Ureter (tissue), 1 donor: ENCODE measurements around the gene C1orf159. TPM values are rescaled to one million over a fixed set of nuclear protein-coding genes. Genes with fewer than 3 reads are reported as not detected.
"Not testable (repeated sequence)": the region's sequence is repeated elsewhere in the genome, so short reads cannot be mapped to it uniquely, and the experiment has no call there.

Experiments used
- DNase-seq: peaks from one replicate; pipeline ENCODE4 v3.0.0-alpha.2; 2020; ENCODE audit warnings: low spot score
- total RNA-seq: library from RNA; stranded (reverse); gene quantifications from one replicate; pipeline ENCODE4 v1.2.4, GENCODE V29; 2023
- donor health status: DM: yes; HTN: yes; CAD: no.

C1orf159 gene
- total RNA-seq, 1 donor from 2014 or later: 29.8 TPM

DNA sequence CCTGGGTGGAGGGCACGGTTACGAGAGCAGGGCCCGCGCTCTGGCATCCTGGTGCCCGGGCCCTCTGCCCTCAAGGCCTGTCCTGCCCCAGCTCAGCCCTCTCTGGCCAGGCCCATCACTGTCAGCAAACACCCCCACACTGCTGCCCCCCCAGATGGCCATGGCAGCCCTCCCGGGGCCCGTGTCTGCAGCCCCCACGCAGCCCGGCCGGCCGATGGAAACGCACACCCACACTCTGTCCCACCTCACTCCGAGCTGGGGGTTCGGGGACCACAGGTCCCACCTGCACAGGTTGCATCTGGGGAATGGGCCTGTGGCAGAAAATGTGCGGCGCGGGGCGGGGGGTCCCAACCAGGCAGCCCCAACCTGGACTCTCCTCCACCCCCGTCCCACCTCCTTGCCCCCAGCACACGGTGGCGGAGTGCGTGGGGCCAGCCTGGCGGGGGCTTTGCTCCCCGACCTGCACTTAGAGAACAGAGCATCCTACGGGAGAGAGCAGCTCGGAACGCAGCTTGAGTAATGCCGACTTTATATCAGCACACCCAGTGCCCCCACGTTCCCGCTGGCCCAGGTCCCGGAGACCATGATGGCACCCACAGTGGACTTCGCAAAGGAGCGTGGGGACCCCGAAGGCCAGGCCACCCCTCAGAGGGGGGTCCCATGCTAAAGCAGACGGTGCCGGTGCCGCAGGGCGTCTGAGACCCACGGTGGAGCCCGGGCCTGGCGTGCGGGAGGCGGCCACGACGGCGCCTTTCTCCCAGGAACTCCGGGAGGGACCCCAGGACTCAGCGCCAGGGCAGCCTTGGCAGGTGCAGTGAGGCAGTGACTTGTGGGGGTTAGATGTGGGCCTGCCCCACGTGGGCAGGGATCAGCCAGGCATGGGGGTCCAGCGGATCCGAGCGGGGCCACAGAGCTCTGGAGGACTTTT, 34.3 kb downstream of the C1orf159 start:
- DNase-seq: peak; percentile 43

GRCh38 chr1:1080951-1081310, 35.0 kb downstream of the C1orf159 start:
- DNase-seq: peak; percentile 41

GRCh38 chr1:1080122-1080757, 35.6 kb downstream of the C1orf159 start:
- DNase-seq: no peak

DNA sequence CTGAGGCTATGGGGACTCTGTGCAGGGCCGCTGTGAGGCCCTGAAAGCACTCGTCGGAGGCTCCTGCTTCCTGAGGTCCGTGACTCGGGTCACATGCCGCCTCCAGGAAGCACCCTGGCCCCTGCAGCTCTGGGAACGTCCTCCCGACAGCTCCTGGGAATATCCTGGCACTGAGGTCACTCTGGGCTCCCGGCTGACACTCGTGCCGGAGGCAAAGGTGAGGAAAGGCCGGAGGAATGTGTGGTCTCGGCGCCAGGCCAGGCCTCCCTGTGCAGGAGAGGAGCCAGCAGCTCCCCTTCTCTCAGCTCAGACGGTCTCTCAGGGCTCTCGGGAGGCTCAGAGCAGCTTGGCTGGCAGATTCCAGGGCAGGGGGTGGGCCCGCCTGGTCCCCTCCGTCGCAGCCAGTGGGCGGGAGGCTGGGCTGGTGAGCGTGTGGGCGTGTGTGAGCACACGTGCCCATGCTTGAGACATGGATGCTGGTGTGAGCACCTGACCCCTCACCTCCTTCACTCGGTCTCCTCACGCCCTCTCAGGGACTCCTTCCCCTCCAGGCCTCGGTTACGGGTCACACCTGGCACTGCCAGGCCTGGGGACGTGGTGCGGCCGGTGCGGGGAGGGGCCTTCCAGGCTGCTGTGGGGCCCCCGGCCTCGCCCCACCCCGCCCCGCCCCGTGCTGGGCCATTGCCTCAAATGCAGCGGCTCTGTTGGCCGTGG, 36.3 kb downstream of the C1orf159 start:
- DNase-seq: no peak

GRCh38 chr1:1077396-1077795, 38.5 kb downstream of the C1orf159 start:
- DNase-seq: not testable (repeated sequence)

- DNase-seq: no peak
These were observed 40.5 kb downstream of the C1orf159 start for GRCh38 chr1:1075148-1075935.

DNA sequence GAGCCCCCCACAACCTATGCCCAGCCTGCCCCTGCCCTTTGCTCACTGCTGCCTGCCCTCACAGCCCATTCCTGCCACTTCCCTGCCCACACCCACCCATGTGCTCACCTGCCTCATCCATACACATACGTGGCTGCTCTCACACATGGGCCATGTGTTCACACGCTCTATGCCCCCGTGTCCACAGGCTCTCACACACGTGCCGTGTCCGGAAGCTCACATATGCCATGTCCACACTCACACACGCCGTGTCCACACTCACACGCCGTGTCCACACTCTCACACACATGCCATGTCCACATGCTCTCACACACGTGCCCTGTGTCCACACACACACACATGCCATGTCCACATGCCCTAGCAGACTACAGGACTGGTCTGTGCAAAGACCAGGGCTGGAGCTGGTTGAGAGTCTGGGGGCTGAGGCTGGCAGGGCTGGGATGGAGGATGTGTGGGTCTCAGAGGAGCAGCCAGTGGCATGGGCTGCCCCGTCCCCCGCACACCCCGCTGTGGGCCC, 41.2 kb downstream of the C1orf159 start:
- DNase-seq: no peak

GRCh38 chr1:1073743-1074587, 41.9 kb downstream of the C1orf159 start, which contains the start of gene RNF223:
RNF223 (minus strand) TSS chr1:1074306; CDS start chr1:1072566, 1,740 bp downstream.
- DNase-seq: peak; percentile 90

GRCh38 chr1:1072849-1073742, 42.8 kb downstream of the C1orf159 start:
- no peak for DNase-seq

DNA sequence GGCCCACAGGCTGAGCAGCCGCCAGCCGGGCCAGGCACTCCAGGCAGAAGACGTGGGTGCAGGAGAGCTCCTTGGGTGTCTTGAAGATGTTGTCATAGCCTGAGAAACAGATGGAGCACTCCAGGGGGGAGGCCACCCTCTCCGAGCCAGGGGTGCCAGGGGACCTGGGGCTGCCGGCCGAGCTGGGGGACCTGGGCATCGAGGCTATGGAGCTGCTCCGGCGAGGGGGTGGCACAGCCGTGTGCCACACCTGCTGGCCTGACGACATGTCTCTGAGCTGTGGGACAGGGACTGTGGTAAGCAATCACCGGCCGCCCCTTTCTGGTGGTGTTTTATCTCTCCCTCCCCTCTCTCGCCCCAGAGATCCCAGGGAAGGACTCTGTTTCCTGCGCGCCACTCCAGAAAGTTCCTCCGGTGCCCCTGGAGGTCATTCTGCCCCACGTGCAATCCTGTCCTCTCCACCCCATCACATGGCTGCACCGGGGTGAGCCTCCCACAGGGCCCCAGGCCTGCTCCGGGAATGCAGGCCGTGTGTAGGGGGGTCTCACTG, 43.5 kb downstream of the C1orf159 start:
- no peak for DNase-seq

DNA sequence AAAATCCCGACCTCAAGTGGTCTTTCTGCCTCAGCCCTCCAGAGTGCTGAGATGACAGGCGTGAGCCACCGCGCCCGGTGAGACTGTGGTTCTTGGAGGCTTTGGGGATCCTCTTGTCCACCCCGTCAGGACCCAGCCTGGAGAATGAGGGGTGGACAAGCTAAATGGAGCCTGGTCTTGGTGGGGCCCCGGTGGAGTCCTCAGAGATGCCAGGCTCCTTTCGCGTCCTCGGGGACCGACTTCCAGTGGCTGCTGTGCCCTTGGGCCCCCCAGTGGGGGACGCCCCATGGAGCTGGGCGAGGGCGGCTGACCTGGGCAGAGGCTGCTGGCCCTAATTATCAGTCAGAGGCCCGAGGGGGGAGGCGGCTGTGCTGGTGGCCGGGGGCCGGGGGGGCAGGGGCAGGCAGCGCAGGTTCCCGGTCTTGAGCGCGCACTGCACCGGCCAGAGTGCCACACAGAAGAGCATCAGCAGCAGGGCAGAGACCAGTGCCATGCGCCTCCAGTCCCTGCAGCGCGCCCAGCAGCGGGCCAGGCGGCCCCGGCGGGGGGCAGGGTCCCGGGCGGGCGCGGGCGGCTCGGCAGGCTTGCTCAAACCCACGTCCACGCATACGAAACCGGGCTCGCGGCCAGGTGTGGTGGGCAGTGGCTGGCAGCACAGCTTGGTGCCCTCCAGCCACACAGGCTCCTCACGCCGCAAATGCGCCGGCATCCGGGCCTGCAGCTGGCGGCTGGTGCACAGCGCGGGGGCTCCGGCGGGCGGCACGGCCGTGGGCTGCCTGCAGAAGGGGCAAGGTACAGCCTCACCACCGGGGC, 44.2 kb downstream of the C1orf159 start:
- DNase-seq: no peak

DNA sequence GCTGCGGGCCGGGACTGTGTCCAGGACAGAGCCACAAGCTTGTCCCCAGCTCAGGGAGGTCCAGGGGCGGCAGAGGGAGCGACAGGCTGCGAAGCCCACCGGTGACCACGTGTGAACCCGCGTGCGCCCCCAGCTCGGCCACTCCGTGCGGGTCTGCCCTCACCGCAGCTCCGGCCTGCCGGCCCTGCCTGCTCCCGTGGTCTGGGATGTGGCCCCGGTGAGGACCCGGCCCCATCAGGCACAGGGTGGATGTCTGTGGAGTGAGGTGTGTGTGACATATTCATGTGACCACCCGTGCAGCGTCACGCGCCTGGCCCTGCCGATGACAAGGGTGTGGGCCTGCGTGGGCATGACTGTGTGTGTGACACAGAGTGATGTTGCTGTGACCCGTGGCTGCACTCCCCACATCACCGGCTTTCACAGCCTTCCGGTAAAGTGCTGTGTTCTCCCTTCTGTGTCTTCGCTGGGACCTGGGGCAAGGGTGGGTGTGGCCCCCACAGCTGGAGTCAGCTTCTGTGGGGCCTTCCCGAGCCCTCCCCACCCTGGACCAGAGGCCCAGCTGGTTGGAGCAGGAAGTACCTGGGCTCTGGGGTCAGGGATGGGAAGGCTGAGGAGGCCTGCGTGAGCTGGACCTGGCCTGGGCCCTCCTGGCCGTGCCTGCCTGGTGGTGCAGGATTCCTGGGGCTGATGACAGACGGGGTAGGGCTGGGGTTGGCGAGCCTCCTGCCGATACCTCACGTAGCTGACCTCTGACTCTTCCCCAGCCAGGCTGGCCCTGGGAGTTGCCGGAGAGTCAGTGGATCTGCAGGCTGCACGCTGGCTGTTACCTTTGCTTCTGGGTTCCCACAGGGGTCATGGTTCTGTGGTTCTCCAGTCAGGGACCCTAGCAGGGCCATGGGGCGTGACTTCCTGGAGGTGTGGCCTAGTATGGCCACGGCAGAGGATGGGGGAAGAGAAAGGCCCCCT, 45.9 kb downstream of the C1orf159 start:
- DNase-seq: peak; percentile 75

GRCh38 chr1:1069056-1069710, 46.7 kb downstream of the C1orf159 start:
- peak; percentile 90 for DNase-seq

DNA sequence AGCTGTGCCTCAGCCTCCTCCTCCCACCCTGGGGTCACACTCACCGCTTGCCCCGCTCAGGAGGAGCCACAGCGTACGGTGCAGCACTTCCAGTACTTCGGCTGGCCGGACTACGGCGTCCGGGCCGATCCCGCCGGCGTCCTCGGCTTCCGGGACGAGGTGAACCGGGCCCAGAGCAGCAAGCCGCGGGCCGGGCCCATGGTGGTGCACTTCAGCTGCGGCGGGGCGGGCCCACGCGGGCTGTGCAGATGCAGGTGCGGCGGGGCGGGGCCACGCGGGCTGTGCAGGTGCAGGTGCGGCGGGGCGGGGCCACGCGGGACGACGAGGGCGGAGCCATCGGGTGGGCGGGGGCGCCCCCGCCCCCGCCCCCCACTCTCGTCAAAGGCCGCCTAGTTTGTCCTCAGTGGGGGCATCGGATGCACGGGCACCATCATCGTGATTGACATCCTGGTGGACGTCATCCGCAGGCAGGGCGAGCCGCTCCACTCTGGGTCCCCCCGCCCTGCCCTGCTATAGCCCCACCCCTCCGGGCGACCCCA, 47.3 kb downstream of the C1orf159 start:
- DNase-seq: no peak

DNA sequence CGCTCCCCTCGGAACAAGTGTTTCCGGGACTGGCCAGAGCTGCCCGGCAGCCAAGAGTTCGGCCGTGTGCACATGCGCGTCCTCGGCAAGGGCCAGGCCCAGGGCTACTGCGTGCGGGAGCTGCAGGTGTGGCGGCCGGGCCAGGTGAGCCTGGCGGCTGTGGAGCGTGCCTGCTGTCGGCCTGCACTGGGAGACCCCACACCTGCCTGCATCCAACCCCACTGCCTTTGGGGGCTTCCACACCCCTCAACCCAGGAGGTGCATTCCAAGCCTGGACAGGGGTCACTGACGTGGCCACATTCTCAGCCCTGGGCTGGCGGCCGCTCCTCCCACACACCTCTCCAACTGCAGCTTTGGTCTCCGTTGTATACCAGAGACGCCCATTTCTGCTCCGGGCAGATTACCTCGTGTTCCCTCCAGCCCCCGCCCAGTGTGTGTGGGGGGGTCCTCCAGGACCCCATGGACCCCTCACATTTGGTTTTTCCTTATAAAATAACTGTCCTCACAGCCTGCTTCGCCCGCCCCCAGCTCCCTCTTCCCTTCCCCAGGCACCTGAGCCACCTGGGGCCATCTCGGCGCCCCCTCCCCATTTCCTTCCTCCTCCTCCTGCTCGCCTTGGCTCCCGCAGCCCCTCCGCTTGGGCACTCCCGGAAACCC, 47.9 kb downstream of the C1orf159 start:
- DNase-seq: no peak
